ENCODE measurements around the gene ZBTB6.
"Not testable (repeated sequence)": the region's sequence is repeated elsewhere in the genome, so short reads cannot be mapped to it uniquely, and the experiment has no call there.

The ZBTB6 gene

GRCh38 chr9:122923947-122924346 lies 10.8 kb upstream of the ZBTB6 start:
- DNase-seq = no peak

- DNase-seq = no peak
Observed at GRCh38 chr9:122922713-122923112, 9.6 kb upstream of the ZBTB6 start.

- DNase-seq = no peak
Observed at GRCh38 chr9:122918310-122918709, 5.2 kb upstream of the ZBTB6 start.

GRCh38 chr9:122912671-122912963 lies 506 bp downstream of the ZBTB6 start:
- DNase-seq = no peak

GRCh38 chr9:122906122-122906521 lies 7.0 kb downstream of the ZBTB6 start:
- DNase-seq = not testable (repeated sequence)

GRCh38 chr9:122904823-122905710 lies 8.1 kb downstream of the ZBTB6 start, which contains the start of gene RC3H2:
Gene RC3H2 (minus strand): TSS chr9:122905359. CDS start chr9:122897509, 7,850 bp downstream.
- peak; percentile 97 for DNase-seq

- DNase-seq = no peak
Observed at GRCh38 chr9:122904466-122904822, 8.7 kb downstream of the ZBTB6 start.

GRCh38 chr9:122900791-122901190 lies 12.3 kb downstream of the ZBTB6 start:
- DNase-seq = no peak

- DNase-seq = no peak
Observed at GRCh38 chr9:122897969-122898368, 15.2 kb downstream of the ZBTB6 start.

- DNase-seq = no peak
Observed at GRCh38 chr9:122888480-122888879, 24.6 kb downstream of the ZBTB6 start.

- DNase-seq = no peak
Observed at GRCh38 chr9:122883125-122883524, 30.0 kb downstream of the ZBTB6 start.

GRCh38 chr9:122879443-122879842 lies 33.7 kb downstream of the ZBTB6 start:
- no peak for DNase-seq

GRCh38 chr9:122875523-122875922 lies 37.6 kb downstream of the ZBTB6 start:
- DNase-seq = no peak

GRCh38 chr9:122867276-122867675 lies 45.8 kb downstream of the ZBTB6 start:
- not testable (repeated sequence) for DNase-seq

GRCh38 chr9:122866079-122866478 lies 47.0 kb downstream of the ZBTB6 start:
- no peak for DNase-seq

- DNase-seq = no peak
Observed at GRCh38 chr9:122865300-122865699, 47.8 kb downstream of the ZBTB6 start.

GRCh38 chr9:122863407-122863806 lies 49.7 kb downstream of the ZBTB6 start:
- DNase-seq = no peak

GRCh38 chr9:122860319-122861142 lies 52.6 kb downstream of the ZBTB6 start:
- DNase-seq = no peak

Data from activated CD4-positive, alpha-beta T cell treated with anti-CD3 and anti-CD28 coated beads, Interleukin-2, amount 50 U/mL, for 1 hour (primary cell).